ENCODE results near the gene LAMB4. TPM values are rescaled to one million over a fixed set of nuclear protein-coding genes. Genes with fewer than 3 reads are reported as not detected.

Gene LAMB4
- polyA plus RNA-seq, 4 donors, result 2.9 to 6.1 (median 3.9) TPM

- DNase-seq (ENCODE audit: low read depth in 4 of 4, low spot score in 3 of 4), result no peak
Observed at GRCh38 chr7:108109221-108109908, 20.8 kb downstream of the LAMB4 start.

GRCh38 chr7:108108131-108108530, 22.0 kb downstream of the LAMB4 start:
- no peak for DNase-seq (ENCODE audit: low read depth in 4 of 4, low spot score in 3 of 4)

DNA sequence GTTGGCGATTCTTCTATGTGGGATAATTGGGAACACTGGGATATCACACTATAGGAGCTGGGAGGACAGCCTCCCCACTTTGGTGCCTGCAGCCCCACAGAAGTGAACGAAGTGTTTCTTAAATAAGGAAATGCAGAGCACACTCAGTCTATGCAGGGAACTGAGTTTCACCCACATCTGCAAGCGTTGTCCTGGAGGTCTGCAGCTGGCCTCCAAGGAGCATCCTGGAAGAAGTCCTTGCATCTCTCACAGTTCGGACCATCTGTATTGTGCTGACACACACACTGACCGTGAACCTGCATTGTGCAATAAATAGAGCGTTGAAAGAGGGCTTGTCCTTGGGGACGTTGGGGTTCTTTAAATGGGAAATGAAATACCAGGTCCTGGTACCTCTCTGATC, 25.8 kb downstream of the LAMB4 start:
- DNase-seq (ENCODE audit: low read depth in 4 of 4, low spot score in 3 of 4), result no peak

DNA sequence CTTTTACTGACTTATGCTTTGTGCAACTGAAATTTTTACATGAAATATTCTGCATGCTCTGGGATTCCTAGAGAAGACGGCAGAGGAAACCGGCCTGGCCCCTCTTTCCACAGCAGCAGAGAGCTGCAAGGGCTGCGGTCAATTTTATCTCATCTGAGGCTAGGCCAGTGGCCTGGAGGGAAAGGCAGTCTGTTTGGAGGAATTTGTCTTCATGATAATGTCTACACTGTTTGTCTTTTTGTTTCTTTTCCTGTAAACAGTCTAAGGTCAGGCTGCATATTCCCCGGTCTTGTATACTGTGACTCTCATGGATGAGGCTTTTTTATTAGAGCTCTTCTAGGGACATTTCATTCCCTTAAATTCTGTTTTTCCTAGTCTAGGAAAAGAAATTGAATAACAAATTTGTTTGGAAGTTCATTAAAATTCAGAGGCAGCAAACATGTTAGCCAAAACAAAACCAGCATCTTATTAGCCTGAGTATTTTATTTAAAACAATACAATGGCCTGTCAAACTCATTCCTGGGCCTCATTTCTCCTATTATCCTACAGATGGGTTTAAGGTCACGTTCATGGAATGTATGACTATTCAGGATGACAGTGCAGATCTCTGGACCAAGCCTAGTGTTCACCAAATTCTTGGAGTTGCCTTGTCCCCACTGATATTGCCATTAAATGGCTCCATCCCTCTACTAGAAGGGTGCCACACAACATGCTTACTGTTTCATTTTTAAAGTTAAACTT, 26.4 kb downstream of the LAMB4 start:
- no peak for DNase-seq (ENCODE audit: low read depth in 4 of 4, low spot score in 3 of 4)

- no peak for DNase-seq (ENCODE audit: low read depth in 4 of 4, low spot score in 3 of 4)
Observed at GRCh38 chr7:108102671-108103312, 27.4 kb downstream of the LAMB4 start.

GRCh38 chr7:108101759-108102158, 28.4 kb downstream of the LAMB4 start:
- DNase-seq (ENCODE audit: low read depth in 4 of 4, low spot score in 3 of 4), result no peak

DNA sequence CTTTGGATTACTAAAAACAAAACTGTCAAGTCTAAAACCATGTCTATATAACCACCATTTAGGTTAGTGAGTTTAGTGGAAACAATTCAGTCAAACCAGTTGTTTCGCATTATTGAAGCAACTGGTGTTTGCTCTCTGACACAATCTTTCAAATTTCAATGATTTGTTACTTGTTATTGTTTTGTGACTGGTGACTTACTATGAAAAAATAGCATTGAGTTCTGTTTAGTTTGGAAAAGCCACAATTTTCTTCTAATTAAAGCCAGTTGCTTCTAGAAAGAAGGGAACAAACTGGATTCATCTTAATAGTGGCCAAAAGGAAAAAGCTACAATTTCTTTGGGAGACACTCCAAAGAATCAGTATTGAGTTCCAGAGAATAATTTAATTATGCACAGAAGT, 30.4 kb downstream of the LAMB4 start:
- DNase-seq (ENCODE audit: low read depth in 4 of 4, low spot score in 3 of 4), result no peak

DNA sequence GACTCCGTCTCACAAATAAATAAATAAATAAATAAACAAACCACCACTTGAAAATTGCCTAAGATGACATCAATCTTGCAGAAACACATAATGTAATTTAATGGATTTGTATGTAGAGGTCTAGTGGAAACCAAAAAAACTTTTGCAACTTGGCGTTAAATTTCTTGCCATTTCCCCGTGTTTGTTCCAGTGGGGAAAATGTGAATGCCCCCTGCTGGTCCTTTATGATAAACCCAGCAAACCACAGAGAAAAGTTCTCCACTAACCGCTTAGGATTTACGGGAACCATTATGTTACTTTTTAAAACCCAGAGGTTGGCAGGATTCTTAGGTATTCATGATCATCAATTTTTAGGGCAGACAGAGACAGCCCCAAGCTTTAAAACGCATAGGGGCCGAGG, 32.5 kb downstream of the LAMB4 start:
- DNase-seq (ENCODE audit: low read depth in 4 of 4, low spot score in 3 of 4), result no peak

GRCh38 chr7:108096996-108097395, 33.2 kb downstream of the LAMB4 start:
- DNase-seq (ENCODE audit: low read depth in 4 of 4, low spot score in 3 of 4), result no peak

DNA sequence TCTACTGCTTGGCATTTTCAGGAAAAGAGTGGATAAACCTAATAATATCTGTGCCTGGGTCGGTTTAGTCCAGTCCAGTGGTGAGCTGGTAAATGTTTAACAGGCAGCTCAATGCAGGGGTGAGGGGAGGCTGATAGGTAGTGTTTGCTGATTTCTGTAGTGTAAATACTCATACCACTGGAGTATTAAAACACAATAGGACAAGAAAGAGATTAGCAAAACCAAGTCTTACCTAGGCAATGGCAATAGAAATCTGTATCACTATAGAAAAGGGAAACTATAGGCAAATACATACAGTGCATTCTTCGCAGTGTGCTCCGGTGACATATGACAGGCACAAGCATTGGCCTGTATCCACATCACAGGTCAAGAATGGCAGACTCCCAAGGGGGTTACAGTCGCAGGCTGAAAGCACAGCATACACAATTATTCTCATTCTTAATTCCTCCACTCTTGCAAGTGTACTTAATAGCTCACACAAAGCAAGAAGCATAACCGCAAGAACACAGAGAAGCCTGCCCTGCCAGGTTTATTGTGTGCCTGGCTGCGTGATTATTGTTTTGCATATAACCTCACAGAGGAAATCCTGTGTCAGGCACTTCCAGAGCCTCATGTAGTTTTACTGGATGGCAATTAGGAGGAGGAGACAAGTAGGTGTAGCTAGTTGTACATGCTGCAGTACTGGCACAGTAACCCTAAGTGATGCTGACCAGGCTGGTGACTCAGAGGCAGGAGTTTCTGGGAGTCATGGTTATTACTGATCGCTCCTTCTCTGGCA, 35.0 kb downstream of the LAMB4 start:
- peak in 2 of 4 donors; percentile 36 to 72 for DNase-seq (ENCODE audit: low read depth in 4 of 4, low spot score in 3 of 4)

DNA sequence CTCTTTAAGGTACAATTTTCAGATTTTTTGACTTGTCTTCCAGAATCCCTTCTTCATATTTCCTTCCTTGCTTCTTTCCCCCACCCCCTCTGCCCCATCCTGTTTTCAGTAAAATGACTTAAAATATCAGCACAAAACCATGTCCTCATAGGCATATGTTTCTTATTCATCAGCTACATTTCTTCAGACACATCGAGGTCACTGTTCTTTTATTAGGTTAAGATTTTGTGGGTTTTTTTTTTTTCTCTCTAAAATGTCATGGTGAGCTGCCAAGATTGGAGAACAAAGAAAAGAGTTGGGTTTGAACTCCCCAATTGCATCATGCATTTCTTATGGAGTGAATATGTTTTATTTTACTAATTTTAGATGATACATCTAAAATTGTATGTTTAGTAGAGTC, 35.8 kb downstream of the LAMB4 start:
- no peak for DNase-seq (ENCODE audit: low read depth in 4 of 4, low spot score in 3 of 4)

GRCh38 chr7:108093851-108094331, 36.3 kb downstream of the LAMB4 start:
- DNase-seq (ENCODE audit: low read depth in 4 of 4, low spot score in 3 of 4), result no peak

GRCh38 chr7:108093341-108093740, 36.8 kb downstream of the LAMB4 start:
- DNase-seq (ENCODE audit: low read depth in 4 of 4, low spot score in 3 of 4), result no peak

- DNase-seq (ENCODE audit: low read depth in 4 of 4, low spot score in 3 of 4), result no peak
Observed at GRCh38 chr7:108091461-108091831, 38.7 kb downstream of the LAMB4 start.

GRCh38 chr7:108090791-108091460, 39.2 kb downstream of the LAMB4 start:
- no peak for DNase-seq (ENCODE audit: low read depth in 4 of 4, low spot score in 3 of 4)

- no peak for DNase-seq (ENCODE audit: low read depth in 4 of 4, low spot score in 3 of 4)
Observed at GRCh38 chr7:108089381-108089780, 40.8 kb downstream of the LAMB4 start.

GRCh38 chr7:108088729-108089128, 41.4 kb downstream of the LAMB4 start:
- no peak for DNase-seq (ENCODE audit: low read depth in 4 of 4, low spot score in 3 of 4)

- no peak for DNase-seq (ENCODE audit: low read depth in 4 of 4, low spot score in 3 of 4)
Observed at GRCh38 chr7:108087778-108088177, 42.4 kb downstream of the LAMB4 start.

DNA sequence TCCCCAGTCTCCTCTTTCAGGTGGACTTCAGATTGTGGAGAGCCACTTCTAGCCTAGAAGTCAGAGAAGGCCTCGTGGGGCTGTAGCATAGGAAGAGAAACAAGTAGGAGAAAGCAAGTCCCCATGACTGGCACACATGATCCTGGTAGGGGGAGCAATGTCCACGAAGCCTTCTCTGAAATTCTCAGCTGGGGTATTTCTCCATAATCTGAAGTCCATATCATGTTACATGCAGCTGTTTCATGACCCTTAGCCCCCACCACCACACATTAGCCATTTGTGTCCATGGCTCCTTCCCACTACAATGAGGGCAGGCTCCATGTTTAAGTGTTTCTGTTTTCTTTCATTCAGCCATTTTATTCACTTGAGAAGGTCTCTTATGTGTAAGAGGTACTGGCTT, 43.2 kb downstream of the LAMB4 start:
- no peak for DNase-seq (ENCODE audit: low read depth in 4 of 4, low spot score in 3 of 4)

DNA sequence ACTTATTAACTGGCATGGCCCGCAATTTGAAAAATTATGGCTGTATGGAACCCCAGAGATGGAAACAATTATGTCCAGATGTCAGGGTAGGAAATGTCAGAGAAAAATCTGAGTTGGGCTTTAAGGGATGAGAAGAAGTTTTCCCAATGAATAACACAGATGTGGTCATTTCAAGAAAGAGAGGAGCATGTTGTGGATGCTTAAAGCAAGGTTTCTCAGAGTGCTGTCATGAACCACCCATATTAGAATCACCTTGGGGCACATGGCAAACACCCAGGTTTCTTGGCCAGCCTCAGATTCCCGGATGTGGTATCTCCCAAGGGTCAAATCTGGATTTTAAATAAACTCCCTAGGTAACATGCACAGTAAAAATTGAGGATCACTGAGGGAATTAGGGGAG, 43.6 kb downstream of the LAMB4 start:
- no peak for DNase-seq (ENCODE audit: low read depth in 4 of 4, low spot score in 3 of 4)

All from right renal pelvis (tissue), 4 donors.